GM20431 (cell line): Measurements from ENCODE around the gene ANKS1B.
"Not testable (repeated sequence)": the region's sequence is repeated elsewhere in the genome, so short reads cannot be mapped to it uniquely, and the experiment has no call there.

Experiments
- in situ Hi-C: fragments of 300-500 bp; cut with MseI, MboI; formaldehyde crosslinking; loops from one replicate; pipeline ENCODE4 v1.15.0; 2020; ENCODE audit warnings: low sequenced_read_pairs; ENCODE audit not compliant: unreplicated experiment

Gene ANKS1B

GRCh38 chr12:99339663-99340062, 645.1 kb downstream of the ANKS1B start:
- in situ Hi-C loops = no loop called here

- in situ Hi-C loops = no loop called here
Observed at GRCh38 chr12:99334285-99335056, 650.3 kb downstream of the ANKS1B start.

- in situ Hi-C loops = no loop called here
Observed at GRCh38 chr12:99332936-99333591, 651.7 kb downstream of the ANKS1B start.

- in situ Hi-C loops = no loop called here
Observed at GRCh38 chr12:99330216-99330615, 654.5 kb downstream of the ANKS1B start.

GRCh38 chr12:99321210-99321609, 663.5 kb downstream of the ANKS1B start:
- in situ Hi-C loops = not testable (repeated sequence)

- in situ Hi-C loops = no loop called here
Observed at GRCh38 chr12:99311373-99311772, 673.4 kb downstream of the ANKS1B start.

- in situ Hi-C loops = no loop called here
Observed at GRCh38 chr12:99309812-99310211, 674.9 kb downstream of the ANKS1B start.

- in situ Hi-C loops = no loop called here
Observed at GRCh38 chr12:99302874-99303273, 681.9 kb downstream of the ANKS1B start.

GRCh38 chr12:99287136-99287535, 697.6 kb downstream of the ANKS1B start:
- in situ Hi-C loops = no loop called here

GRCh38 chr12:99284161-99284560, 700.6 kb downstream of the ANKS1B start:
- in situ Hi-C loops = no loop called here

GRCh38 chr12:99282624-99283023, 702.1 kb downstream of the ANKS1B start:
- in situ Hi-C loops = no loop called here

GRCh38 chr12:99282086-99282485, 702.6 kb downstream of the ANKS1B start:
- in situ Hi-C loops = no loop called here

GRCh38 chr12:99281277-99281676, 703.5 kb downstream of the ANKS1B start:
- in situ Hi-C loops = no loop called here

- in situ Hi-C loops = no loop called here
Observed at GRCh38 chr12:99278899-99279298, 705.8 kb downstream of the ANKS1B start.

GRCh38 chr12:99277591-99278379, 707.0 kb downstream of the ANKS1B start:
- in situ Hi-C loops = no loop called here

- in situ Hi-C loops = no loop called here
Observed at GRCh38 chr12:99271071-99271470, 713.7 kb downstream of the ANKS1B start.

- in situ Hi-C loops = no loop called here
Observed at GRCh38 chr12:99267038-99267437, 717.7 kb downstream of the ANKS1B start.

GRCh38 chr12:99265648-99266047, 719.1 kb downstream of the ANKS1B start:
- in situ Hi-C loops = no loop called here

GRCh38 chr12:99261256-99261655, 723.5 kb downstream of the ANKS1B start:
- in situ Hi-C loops = no loop called here

GRCh38 chr12:99260456-99260996, 724.2 kb downstream of the ANKS1B start:
- in situ Hi-C loops = no loop called here
